Measurements from ENCODE around the gene COG4. TPM values are rescaled to one million over a fixed set of nuclear protein-coding genes. Genes with fewer than 3 reads are reported as not detected.

COG4 gene
- total and polyA plus RNA-seq, 10 donors = 40.8 to 85.4 (median 58.8) TPM

GRCh38 chr16:70478169-70478568 lies 45.2 kb downstream of the COG4 start:
- H3K4me3 ChIP-seq = no peak overlapping the region
- no peaks in the 10 kb centered on the region for H3K9me3 ChIP-seq
- H3K4me1 ChIP-seq = peaks cover 0 to 19% (median 7%) of the 10 kb centered on the region in 6 donors
- intact Hi-C loops (cut with DNase I; ENCODE audit: low total_unique reads) = no loop called here
- H3K27ac ChIP-seq = peak overlapping the region in 4 of 8 donors; percentile 5 to 46 (median 28)
- no peak for TF ChIP-seq CTCF (IDR thresholded peaks at IDR 0.05 in 8 of 11, conservative IDR thresholded peaks at IDR 0.05 in 3 of 11)
- TF ChIP-seq POLR2AphosphoS5 (IDR thresholded peaks at IDR 0.05) = peak in 2 of 3 donors; percentile 8 to 64
- no peak for TF ChIP-seq POLR2A (IDR thresholded peaks at IDR 0.05)
- no peak for DNase-seq
- WGBS, 5 donors = 70 to 95% (median 82%) methylated on average over 2 to 8 of the region's 8 CpGs
- H3K27me3 ChIP-seq (replicated peaks in 1 of 7) = no peaks in the 10 kb centered on the region
- H3K36me3 ChIP-seq = peaks cover 0 to 98% (median 66%) of the 10 kb centered on the region in 6 donors

- Histone ChIP-seq H3K36me3 (peaks cover 0 to 100% (median 60%) of the 10 kb centered on the region in 6 donors), H3K4me1 (peaks cover 0 to 19% (median 7%) of the 10 kb centered on the region in 6 donors), H3K27me3 (replicated peaks in 1 of 7) (no peaks in the 10 kb centered on the region), H3K4me3 (no peak overlapping the region), H3K27ac (peak overlapping the region in 5 of 8 donors; percentile 1 to 40 (median 25)), H3K9me3 (no peaks in the 10 kb centered on the region)
- intact Hi-C loops (cut with DNase I; ENCODE audit: low total_unique reads) = no loop called here
- 70 to 88% (median 81%) methylated on average over 12 to 13 of the region's 13 CpGs for WGBS, 5 donors
- DNase-seq = no peak
- TF ChIP-seq POLR2A (IDR thresholded peaks at IDR 0.05) (no peak), POLR2AphosphoS5 (IDR thresholded peaks at IDR 0.05) (peak in 1 of 3 donors; percentile 45)
Measured at GRCh38 chr16:70476272-70477020, 46.9 kb downstream of the COG4 start.

GRCh38 chr16:70475054-70475871 lies 48.1 kb downstream of the COG4 start:
- TF ChIP-seq POLR2AphosphoS5 (IDR thresholded peaks at IDR 0.05) (peak in 1 of 3 donors; percentile 58), CTCF (IDR thresholded peaks at IDR 0.05 in 8 of 11, conservative IDR thresholded peaks at IDR 0.05 in 3 of 11) (no peak)
- no peaks in the 10 kb centered on the region for H3K27me3 ChIP-seq (replicated peaks in 1 of 7)
- intact Hi-C loops (cut with DNase I; ENCODE audit: low total_unique reads) = no loop called here
- H3K27ac ChIP-seq = no peak overlapping the region
- peaks cover 0 to 24% (median 7%) of the 10 kb centered on the region in 6 donors for H3K4me1 ChIP-seq
- peaks cover 0 to 97% (median 48%) of the 10 kb centered on the region in 6 donors for H3K36me3 ChIP-seq
- no peak overlapping the region for H3K4me3 ChIP-seq
- no peak for DNase-seq
- WGBS, 5 donors = 80 to 98% (median 92%) methylated on average over 15 to 24 of the region's 24 CpGs
- no peaks in the 10 kb centered on the region for H3K9me3 ChIP-seq

- H3K9me3 ChIP-seq = no peaks in the 10 kb centered on the region
- no peak overlapping the region for H3K27ac ChIP-seq
- 91 to 98% (median 94%) methylated on average over 10 to 22 of the region's 22 CpGs for WGBS, 5 donors
- H3K4me3 ChIP-seq = no peak overlapping the region
- no peaks in the 10 kb centered on the region for H3K27me3 ChIP-seq (replicated peaks in 1 of 7)
- TF ChIP-seq CTCF (IDR thresholded peaks at IDR 0.05 in 8 of 11, conservative IDR thresholded peaks at IDR 0.05 in 3 of 11) = no peak
- TF ChIP-seq POLR2A (IDR thresholded peaks at IDR 0.05) = no peak
- peak in 1 of 3 donors; percentile 23 for TF ChIP-seq POLR2AphosphoS5 (IDR thresholded peaks at IDR 0.05)
- intact Hi-C loops (cut with DNase I; ENCODE audit: low total_unique reads) = no loop called here
- H3K4me1 ChIP-seq = peaks cover 0 to 23% (median 6%) of the 10 kb centered on the region in 6 donors
- peaks cover 0 to 95% (median 40%) of the 10 kb centered on the region in 6 donors for H3K36me3 ChIP-seq
- DNase-seq = no peak
Measured at GRCh38 chr16:70474320-70475053, 48.9 kb downstream of the COG4 start.
